Ovary (tissue), 9 donors: ENCODE measurements around the gene DCBLD1. TPM values are rescaled to one million over a fixed set of nuclear protein-coding genes. Genes with fewer than 3 reads are reported as not detected.

Experiments
- DNase-seq, 5 donors: peaks; one replicate each; pipeline ENCODE4 v3.0.0-alpha.2; 2019 to 2020
- H3K27ac ChIP-seq, 2 donors: fragments of 200-600 bp; one replicate each; pipeline versions ENCODE4 v1.5.1 to v1.8.0; 2019 to 2022
- H3K27me3 ChIP-seq: fragments of 200-600 bp; one replicate; pipeline ENCODE4 v1.8.0; 2022
- H3K36me3 ChIP-seq: fragments of 200-600 bp; sonication (generic); one replicate; pipeline ENCODE4 v1.5.1; 2019
- H3K4me1 ChIP-seq: one replicate; pipeline ENCODE4 v1.8.1; 2013; ENCODE audit warnings: mild to moderate bottlenecking, moderate library complexity; ENCODE audit not compliant: insufficient read depth
- H3K4me3 ChIP-seq: fragments of 200-600 bp; sonication (generic); one replicate; pipeline ENCODE4 v1.5.1; 2017
- H3K9me3 ChIP-seq, 2 donors: fragments of 200-600 bp in 1 of 2; sonication (generic) in 1 of 2; one replicate each; pipeline versions ENCODE4 v1.5.1 to v1.8.1; 2013 to 2019; ENCODE audit warnings: mild to moderate bottlenecking in 1 of 2, moderate library complexity in 1 of 2
- CTCF ChIP-seq, 3 donors: fragments of 450-650 bp in 2 of 3; fragments of 200-600 bp in 1 of 3; IDR thresholded peaks; one replicate each; pipeline versions ENCODE4 v1.5.1 to v1.8.0; 2016 to 2022; ENCODE audit warnings: antibody characterized with exemption in 3 of 3, mild to moderate bottlenecking in 1 of 3
- EP300 ChIP-seq: sonication (generic); formaldehyde crosslinking; IDR thresholded peaks from one replicate; pipeline ENCODE4 v1.6.1; 2017; ENCODE audit warnings: antibody characterized with exemption
- POLR2A ChIP-seq: fragments of 450-650 bp; IDR thresholded peaks from one replicate; pipeline ENCODE4 v1.6.1; 2017; ENCODE audit warnings: antibody characterized with exemption, mild to moderate bottlenecking, moderate library complexity
- WGBS, 3 donors: extraction: QIAGEN DNeasy Blood & Tissue Kit in 1 of 3; methylation state at CpG; one replicate each; pipeline versions ENCODE4 v1.1.5 to v1.1.7; 2013 to 2017; 5-methylcytosine and 5-hydroxymethylcytosine counted together
- intact Hi-C, 4 donors: fragments of 100-400 bp; cut with DNase I; formaldehyde crosslinking; loops; one replicate each; pipeline versions ENCODE4 v1.11.0 to v1.15.1; 2022 to 2023
- polyA plus RNA-seq, 2 donors: library from polyadenylated mRNA; stranded (reverse); fragments of 200-250 nt in 1 of 2; fragments of 350-450 nt in 1 of 2; fragmentation: Illumina TruSeq in 1 of 2; extraction: RNeasy Lipid Tissue Mini Kit (QIAGEN cat#74804) in 1 of 2; gene quantifications; one replicate each; pipeline ENCODE4 v1.2.3, GENCODE V29; 2013 to 2014
- total RNA-seq, 7 donors: library from RNA; depleted of rRNA in 2 of 7; stranded (reverse); fragments of >200 nt in 2 of 7; fragmentation: NEBNext Ultra II Directional in 3 of 7; extraction: Animal tissue kit (Norgen Biotek cat#: 25700) in 3 of 7; gene quantifications; one replicate each; pipeline versions ENCODE4 v1.1.0 to v1.2.4, GENCODE V29; 2016 to 2023
- donor health status: DM: no; HTN: no; CAD: no; lungs with moderate emphysema.
- donor health status: DM: no; HTN: no; CAD: no.
- donor health status: Bipolar disorder and iron deficiency.
- donor health status: DM: yes; HTN: yes; CAD: no.
- donor health status: DM: no; HTN: no; CAD: no.
- donor health status: DM: yes; HTN: yes; CAD: no.

DCBLD1 gene
- total and polyA plus RNA-seq, 9 donors: 2.3 to 9.2 (median 3.3) TPM

- Histone ChIP-seq H3K4me3 (no peak overlapping the region), H3K9me3 (no peaks in the 10 kb centered on the region), H3K27me3 (no peaks in the 10 kb centered on the region), H3K36me3 (no peaks in the 10 kb centered on the region), H3K27ac (no peak overlapping the region), H3K4me1 (peaks cover 2% of the 10 kb centered on the region)
- DNase-seq: no peak
- WGBS, 3 donors: 97 to 100% (median 97%) methylated on average over 4 of the region's 4 CpGs
- TF ChIP-seq EP300: no peak
- no peak for TF ChIP-seq CTCF (IDR thresholded peaks at IDR 0.05)
- no peak for TF ChIP-seq POLR2A
- intact Hi-C loops: no loop called here
These were observed 67.1 kb downstream of the DCBLD1 start for GRCh38 chr6:117549611-117550010.

- intact Hi-C loops: no loop called here
- no peak for TF ChIP-seq EP300
- WGBS, 3 donors: 96 to 99% (median 98%) methylated on average over 3 of the region's 3 CpGs
These were observed 67.7 kb downstream of the DCBLD1 start for GRCh38 chr6:117550078-117550600.

GRCh38 chr6:117550618-117551242 is 68.3 kb downstream of the DCBLD1 start:
- TF ChIP-seq EP300 (no peak), POLR2A (no peak), CTCF (IDR thresholded peaks at IDR 0.05) (no peak)
- WGBS, 3 donors: 48 to 72% (median 55%) methylated on average over 2 of the region's 2 CpGs
- no peak for DNase-seq
- H3K36me3 ChIP-seq: no peaks in the 10 kb centered on the region
- intact Hi-C loops: no loop called here
- no peak overlapping the region for H3K27ac ChIP-seq
- peaks cover 2% of the 10 kb centered on the region for H3K4me1 ChIP-seq
- H3K9me3 ChIP-seq: no peaks in the 10 kb centered on the region
- H3K27me3 ChIP-seq: no peaks in the 10 kb centered on the region
- no peak overlapping the region for H3K4me3 ChIP-seq

More at GRCh38 chr6:117550078-117550600, 67.7 kb downstream of the DCBLD1 start:
- Histone ChIP-seq H3K36me3 (no peaks in the 10 kb centered on the region), H3K9me3 (no peaks in the 10 kb centered on the region), H3K4me3 (no peak overlapping the region), H3K27me3 (no peaks in the 10 kb centered on the region), H3K4me1 (peaks cover 2% of the 10 kb centered on the region), H3K27ac (no peak overlapping the region)
- no peak for DNase-seq

- Histone ChIP-seq H3K4me1 (peaks cover 2% of the 10 kb centered on the region), H3K36me3 (no peaks in the 10 kb centered on the region), H3K27ac (no peak overlapping the region), H3K4me3 (no peak overlapping the region), H3K9me3 (no peaks in the 10 kb centered on the region), H3K27me3 (no peaks in the 10 kb centered on the region)
- TF ChIP-seq POLR2A (no peak), EP300 (no peak), CTCF (IDR thresholded peaks at IDR 0.05) (no peak)
- DNase-seq: no peak
- intact Hi-C loops: no loop called here
- WGBS, 3 donors: 87 to 95% (median 93%) methylated on average over 2 of the region's 2 CpGs
These were observed 70.1 kb downstream of the DCBLD1 start for GRCh38 chr6:117552618-117553017.

- no peak for DNase-seq
- Histone ChIP-seq H3K36me3 (no peaks in the 10 kb centered on the region), H3K27ac (no peak overlapping the region), H3K27me3 (no peaks in the 10 kb centered on the region), H3K4me3 (no peak overlapping the region), H3K4me1 (peaks cover 2% of the 10 kb centered on the region), H3K9me3 (no peaks in the 10 kb centered on the region)
- 63 to 69% (median 66%) methylated on average over 3 of the region's 3 CpGs for WGBS, 3 donors
- TF ChIP-seq POLR2A (no peak), CTCF (IDR thresholded peaks at IDR 0.05) (no peak)
- intact Hi-C loops: no loop called here
These were observed 70.7 kb downstream of the DCBLD1 start for GRCh38 chr6:117553142-117553541.
